Measurements from ENCODE around the gene ZBTB20. TPM values are rescaled to one million over a fixed set of nuclear protein-coding genes. Genes with fewer than 3 reads are reported as not detected.

The ZBTB20 gene
- total and polyA plus RNA-seq, 10 of the 15 experiments (the other 5 are each of a cell fraction or from before 2014, with no cell fraction given): 0.20 to 5.5 (median 2.2) TPM

GRCh38 chr3:114743746-114744485 is 403.2 kb downstream of the ZBTB20 start:
- DNase-seq (ENCODE audit: low read depth, low spot score) (no peak), ATAC-seq (no peak), FAIRE-seq (no peak)
- ChIA-PET CTCF (interaction anchor here (1.1 kb wide), 1 partner anchor 20 kb away, joined by 3 read pairs; no protein-coding TSS in a partner anchor), RAD21 (ENCODE audit: unreplicated experiment) (no interaction called here), POLR2A (no interaction called here), SMC1A (ENCODE audit: uncharacterized antibody, unreplicated experiment) (interaction anchor here (1.3 to 1.8 kb wide), 5 partner anchors 12 to 45 kb away, joined by 4 to 6 read pairs (median 5); no protein-coding TSS in a partner anchor)
- WGBS (ENCODE audit: insufficient coverage, insufficient replicate concordance, low lambda C conversion rate, missing lambda C conversion rate): 47% methylated on average over 5 of the region's 5 CpGs
- Histone ChIP-seq H3K4me2 (ENCODE audit: control insufficient read depth, insufficient read depth) (peak overlapping the region; percentile 25; the same call in 1 of the 2 replicates), H3K27ac (ENCODE audit: control insufficient read depth, insufficient read depth) (no peak overlapping the region), H3K79me2 (ENCODE audit: control insufficient read depth, insufficient read depth, low read length) (no peaks in the 10 kb centered on the region), H4K20me1 (ENCODE audit: control insufficient read depth, insufficient read depth) (no peaks in the 10 kb centered on the region), H3K27me3 (replicated peaks in 1 of 2; ENCODE audit: control insufficient read depth in 2 of 2, insufficient read depth in 2 of 2, low read length in 1 of 2) (no peaks in the 10 kb centered on the region), H3K4me1 (ENCODE audit: control insufficient read depth, insufficient read depth, low read length) (peaks cover 7% of the 10 kb centered on the region; the same call in 1 of the 2 replicates), H3K9me3 (replicated peaks; ENCODE audit: control insufficient read depth, insufficient read depth, low read length) (no peaks in the 10 kb centered on the region), H3K9ac (ENCODE audit: control insufficient read depth, insufficient read depth, low read length) (no peak overlapping the region), H3K36me3 (ENCODE audit: control insufficient read depth in 2 of 2, insufficient read depth in 2 of 2, low read length in 1 of 2) (no peaks in the 10 kb centered on the region), H3K4me3 (no peak overlapping the region; the same call in 1 of the 2 replicates), H2AFZ (ENCODE audit: control insufficient read depth, low read depth, low read length) (no peak overlapping the region)
- no peak for TF ChIP-seq SMARCA5 (IDR thresholded peaks at IDR 0.05)
- no peak for TF ChIP-seq STAT3 (IDR thresholded peaks at IDR 0.05; ENCODE audit: low read depth, low read length)
- TF ChIP-seq JUNB (IDR thresholded peaks at IDR 0.05): peak; percentile 65
- TF ChIP-seq ZSCAN29 (IDR thresholded peaks at IDR 0.05): 0 out of 2 replicates have a peak, but pooled peaks have one; percentile 57
- TF ChIP-seq, protein P1, sequence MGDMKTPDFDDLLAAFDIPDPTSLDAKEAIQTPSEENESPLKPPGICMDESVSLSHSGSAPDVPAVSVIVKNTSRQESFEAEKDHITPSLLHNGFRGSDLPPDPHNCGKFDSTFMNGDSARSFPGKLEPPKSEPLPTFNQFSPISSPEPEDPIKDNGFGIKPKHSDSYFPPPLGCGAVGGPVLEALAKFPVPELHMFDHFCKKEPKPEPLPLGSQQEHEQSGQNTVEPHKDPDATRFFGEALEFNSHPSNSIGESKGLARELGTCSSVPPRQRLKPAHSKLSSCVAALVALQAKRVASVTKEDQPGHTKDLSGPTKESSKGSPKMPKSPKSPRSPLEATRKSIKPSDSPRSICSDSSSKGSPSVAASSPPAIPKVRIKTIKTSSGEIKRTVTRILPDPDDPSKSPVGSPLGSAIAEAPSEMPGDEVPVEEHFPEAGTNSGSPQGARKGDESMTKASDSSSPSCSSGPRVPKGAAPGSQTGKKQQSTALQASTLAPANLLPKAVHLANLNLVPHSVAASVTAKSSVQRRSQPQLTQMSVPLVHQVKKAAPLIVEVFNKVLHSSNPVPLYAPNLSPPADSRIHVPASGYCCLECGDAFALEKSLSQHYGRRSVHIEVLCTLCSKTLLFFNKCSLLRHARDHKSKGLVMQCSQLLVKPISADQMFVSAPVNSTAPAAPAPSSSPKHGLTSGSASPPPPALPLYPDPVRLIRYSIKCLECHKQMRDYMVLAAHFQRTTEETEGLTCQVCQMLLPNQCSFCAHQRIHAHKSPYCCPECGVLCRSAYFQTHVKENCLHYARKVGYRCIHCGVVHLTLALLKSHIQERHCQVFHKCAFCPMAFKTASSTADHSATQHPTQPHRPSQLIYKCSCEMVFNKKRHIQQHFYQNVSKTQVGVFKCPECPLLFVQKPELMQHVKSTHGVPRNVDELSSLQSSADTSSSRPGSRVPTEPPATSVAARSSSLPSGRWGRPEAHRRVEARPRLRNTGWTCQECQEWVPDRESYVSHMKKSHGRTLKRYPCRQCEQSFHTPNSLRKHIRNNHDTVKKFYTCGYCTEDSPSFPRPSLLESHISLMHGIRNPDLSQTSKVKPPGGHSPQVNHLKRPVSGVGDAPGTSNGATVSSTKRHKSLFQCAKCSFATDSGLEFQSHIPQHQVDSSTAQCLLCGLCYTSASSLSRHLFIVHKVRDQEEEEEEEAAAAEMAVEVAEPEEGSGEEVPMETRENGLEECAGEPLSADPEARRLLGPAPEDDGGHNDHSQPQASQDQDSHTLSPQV (IDR thresholded peaks at IDR 0.05): no peak
- TF ChIP-seq NFIC (IDR thresholded peaks at IDR 0.05; ENCODE audit: low read depth, low read length): peak; percentile 57
- no peak for TF ChIP-seq CHD2 (IDR thresholded peaks at IDR 0.05; ENCODE audit: borderline replicate concordance, low read depth, low read length)
- no peak for TF ChIP-seq FOXK2 (IDR thresholded peaks at IDR 0.05)
- TF ChIP-seq USF1 (IDR thresholded peaks at IDR 0.05; ENCODE audit: borderline replicate concordance, extremely low read length, insufficient read depth, low read depth, low read length): no peak
- TF ChIP-seq MYB (IDR thresholded peaks at IDR 0.05; ENCODE audit: borderline replicate concordance, low read depth, low read length): no peak
- peak; percentile 9; the same call in 1 of the 2 replicates for TF ChIP-seq RUNX3 (IDR thresholded peaks at IDR 0.05; ENCODE audit: low read length)
- no peak for TF ChIP-seq MXI1 (IDR thresholded peaks at IDR 0.05; ENCODE audit: low read depth, low read length)
- no peak for TF ChIP-seq SUPT20H (IDR thresholded peaks at IDR 0.05; ENCODE audit: borderline replicate concordance, control insufficient read depth, low read depth, low read length)
- no TSS peak for BruUV-seq (replicated peaks)
- in situ Hi-C loops (cut with MboI) (no loop called here), intact Hi-C loops (cut with micrococcal nuclease; ENCODE audit: unreplicated experiment) (no loop called here)
